HEK293 (cell line): Measurements from ENCODE around the gene PNPLA6.

Experiments
- BCL11A ChIP-seq: fragments of 450-650 bp; formaldehyde crosslinking; IDR thresholded peaks from 2 replicates; pipeline ENCODE4 v1.5.1; 2016; ENCODE audit warnings: low read depth, missing biosample characterization, missing genetic modification characterization
- HOXC10 ChIP-seq: sonication (generic); formaldehyde crosslinking; IDR thresholded peaks from 2 replicates; pipeline ENCODE4 v1.8.1; 2023; ENCODE audit warnings: mild to moderate bottlenecking, missing genetic modification reagents
- KLF17 ChIP-seq: fragments of 450-650 bp; formaldehyde crosslinking; IDR thresholded peaks from 2 replicates; pipeline ENCODE4 v1.5.1; 2016; ENCODE audit warnings: missing biosample characterization, missing genetic modification characterization
- MEIS1 ChIP-seq: sonication (generic); formaldehyde crosslinking; IDR thresholded peaks from 2 replicates; pipeline ENCODE4 v1.8.1; 2022; ENCODE audit warnings: missing genetic modification reagents, mild to moderate bottlenecking, borderline replicate concordance
- PATZ1 ChIP-seq: fragments of 450-650 bp; formaldehyde crosslinking; IDR thresholded peaks from 2 replicates; pipeline ENCODE4 v1.5.1; 2016; ENCODE audit warnings: missing biosample characterization, missing genetic modification characterization
- PRDM1 ChIP-seq: fragments of 450-650 bp; formaldehyde crosslinking; IDR thresholded peaks from 2 replicates; pipeline ENCODE4; 2016; ENCODE audit warnings: missing biosample characterization, missing genetic modification characterization
- RBAK ChIP-seq: fragments of 450-650 bp; formaldehyde crosslinking; IDR thresholded peaks from 2 replicates; pipeline ENCODE4 v1.5.1; 2016; ENCODE audit warnings: missing biosample characterization, missing genetic modification characterization
- YY1 ChIP-seq: fragments of 450-650 bp; formaldehyde crosslinking; IDR thresholded peaks from 2 replicates; pipeline ENCODE4 v1.5.1; 2018; ENCODE audit warnings: missing biosample characterization, missing genetic modification characterization
- ZBTB1 ChIP-seq: fragments of 450-650 bp; formaldehyde crosslinking; IDR thresholded peaks from 2 replicates; pipeline ENCODE4 v1.5.1; 2016; ENCODE audit warnings: missing biosample characterization, missing genetic modification characterization
- ZBTB26 ChIP-seq: fragments of 450-650 bp; formaldehyde crosslinking; optimal IDR thresholded peaks from 2 replicates; pipeline ENCODE3; 2016; ENCODE audit warnings: missing biosample characterization, mild to moderate bottlenecking, missing genetic modification characterization
- ZBTB44 ChIP-seq: fragments of 450-650 bp; IDR thresholded peaks from 2 replicates; pipeline ENCODE4 v1.5.1; 2018; ENCODE audit warnings: missing biosample characterization, mild to moderate bottlenecking, missing genetic modification characterization
- ZBTB48 ChIP-seq: fragments of 450-650 bp; formaldehyde crosslinking; IDR thresholded peaks from 2 replicates; pipeline ENCODE4 v1.5.1; 2016; ENCODE audit warnings: missing biosample characterization, missing genetic modification characterization
- ZFP41 ChIP-seq: fragments of 450-650 bp; formaldehyde crosslinking; IDR thresholded peaks from 2 replicates; pipeline ENCODE4 v1.5.1; 2016; ENCODE audit warnings: missing biosample characterization, missing genetic modification characterization, borderline replicate concordance
- ZNF132 ChIP-seq: fragments of 450-650 bp; formaldehyde crosslinking; IDR thresholded peaks from 2 replicates; pipeline ENCODE4 v1.5.1; 2017; ENCODE audit warnings: missing biosample characterization, missing genetic modification characterization, borderline replicate concordance
- ZNF155 ChIP-seq: fragments of 450-650 bp; formaldehyde crosslinking; IDR thresholded peaks from 2 replicates; pipeline ENCODE4 v1.5.1; 2016; ENCODE audit warnings: missing biosample characterization, missing genetic modification characterization
- ZNF214 ChIP-seq: fragments of 450-650 bp; formaldehyde crosslinking; IDR thresholded peaks from 2 replicates; pipeline ENCODE4 v1.5.1; 2017; ENCODE audit warnings: missing biosample characterization, mild to moderate bottlenecking, missing genetic modification characterization, borderline replicate concordance
- ZNF223 ChIP-seq: fragments of 450-650 bp; formaldehyde crosslinking; IDR thresholded peaks from 2 replicates; pipeline ENCODE4 v1.5.1; 2016; ENCODE audit warnings: missing biosample characterization, missing genetic modification characterization
- ZNF26 ChIP-seq: fragments of 450-650 bp; formaldehyde crosslinking; IDR thresholded peaks from 2 replicates; pipeline ENCODE4 v1.5.1; 2016; ENCODE audit warnings: missing biosample characterization, missing genetic modification characterization
- ZNF302 ChIP-seq: fragments of 450-650 bp; formaldehyde crosslinking; IDR thresholded peaks from 2 replicates; pipeline ENCODE4 v1.5.1; 2016; ENCODE audit warnings: missing biosample characterization, missing genetic modification characterization, low read depth
- ZNF473 ChIP-seq: fragments of 450-650 bp; formaldehyde crosslinking; IDR thresholded peaks from 2 replicates; pipeline ENCODE4 v1.5.1; 2017; ENCODE audit warnings: missing biosample characterization, missing genetic modification characterization
- ZNF501 ChIP-seq: fragments of 450-650 bp; formaldehyde crosslinking; IDR thresholded peaks from 2 replicates; pipeline ENCODE4 v1.5.1; 2016; ENCODE audit warnings: missing biosample characterization, missing genetic modification characterization
- ZNF518A ChIP-seq: fragments of 450-650 bp; formaldehyde crosslinking; conservative IDR thresholded peaks from 2 replicates; pipeline ENCODE4 v1.5.1; 2016; ENCODE audit warnings: low read depth, missing biosample characterization, missing genetic modification characterization
- ZNF521 ChIP-seq: fragments of 450-650 bp; formaldehyde crosslinking; IDR thresholded peaks from 2 replicates; pipeline ENCODE4 v1.5.1; 2017; ENCODE audit warnings: missing biosample characterization, mild to moderate bottlenecking, missing genetic modification characterization
- ZNF623 ChIP-seq: fragments of 450-650 bp; formaldehyde crosslinking; IDR thresholded peaks from 2 replicates; pipeline ENCODE4 v1.5.1; 2016; ENCODE audit warnings: missing biosample characterization, missing genetic modification characterization
- ZNF645 ChIP-seq: fragments of 450-650 bp; formaldehyde crosslinking; IDR thresholded peaks from 2 replicates; pipeline ENCODE4; 2016; ENCODE audit warnings: missing biosample characterization, missing genetic modification characterization
- ZNF677 ChIP-seq: fragments of 450-650 bp; IDR thresholded peaks from 2 replicates; pipeline ENCODE4 v1.5.0; 2018; ENCODE audit warnings: missing biosample characterization, mild to moderate bottlenecking, missing genetic modification characterization, moderate library complexity
- ZNF701 ChIP-seq: fragments of 450-650 bp; formaldehyde crosslinking; IDR thresholded peaks from 2 replicates; pipeline ENCODE4 v1.5.1; 2016; ENCODE audit warnings: missing biosample characterization, missing genetic modification characterization

Gene PNPLA6

GRCh38 chr19:7488736-7489353, 46.7 kb upstream of the PNPLA6 start, which contains the start of gene PEX11G (continued):
- TF ChIP-seq ZBTB44 (tag by site-specific recombination) (no peak), KLF17 (tag by site-specific recombination) (peak; percentile 53; the same call in 1 of the 2 replicates), ZBTB48 (tag by site-specific recombination) (0 out of 2 replicates have a peak, but pooled peaks have one; percentile 23), ZNF26 (tag by site-specific recombination) (no peak), ZNF645 (tag by site-specific recombination) (no peak), ZNF132 (tag by site-specific recombination) (no peak), ZNF473 (tag by site-specific recombination) (no peak), ZNF701 (tag by site-specific recombination) (no peak), PRDM1 (tag by site-specific recombination) (no peak), RBAK (tag by site-specific recombination) (no peak), BCL11A (tag by site-specific recombination) (no peak), ZBTB1 (tag by site-specific recombination) (no peak), ZBTB26 (tag by site-specific recombination) (peak; percentile 60), ZNF521 (tag by site-specific recombination) (no peak), ZNF223 (no peak), PATZ1 (tag by site-specific recombination) (peak; percentile 49), ZNF155 (tag by site-specific recombination) (no peak), ZNF623 (tag by site-specific recombination) (0 out of 2 replicates have a peak, but pooled peaks have one; percentile 9), ZNF302 (tag by site-specific recombination) (no peak), ZNF677 (tag by site-specific recombination) (no peak), ZFP41 (no peak), YY1 (peak; percentile 72), ZNF214 (no peak), MEIS1 (CRISPR knock-in tag) (no peak), ZNF501 (no peak), HOXC10 (CRISPR knock-in tag) (no peak), ZNF518A (tag by site-specific recombination) (0 out of 2 replicates have a peak, but pooled peaks have one; percentile 10)
